GM12872 (cell line): ENCODE measurements around the gene ASTN1.

ENCODE experiments used
- TF ChIP-seq, protein P1 (sequence below): IDR thresholded peaks from 3 replicates; pipeline ENCODE4 v1.5.1; 2011; ENCODE audit warnings: low read depth, mild to moderate bottlenecking, low read length, moderate library complexity; ENCODE audit not compliant: insufficient read depth

Gene ASTN1

DNA sequence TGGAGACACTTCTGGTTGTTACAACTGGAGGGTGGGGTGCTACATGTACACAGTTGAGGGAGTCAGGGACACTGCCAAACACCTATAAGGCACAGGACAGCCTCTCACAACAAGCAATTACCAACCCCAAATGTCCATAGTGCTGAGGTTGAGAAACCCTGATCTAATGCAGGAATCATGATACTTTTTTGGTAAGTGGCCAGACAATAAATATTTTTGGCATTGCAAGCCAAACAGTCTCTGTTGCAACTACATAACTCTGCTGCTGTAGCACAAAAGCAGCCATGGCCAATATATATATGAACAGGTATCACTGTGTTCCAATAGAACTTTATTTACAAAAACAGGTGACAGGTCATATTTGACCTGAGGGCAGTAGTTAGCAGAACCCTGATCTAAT lies 177.5 kb downstream of the ASTN1 start:
- TF ChIP-seq, protein P1, sequence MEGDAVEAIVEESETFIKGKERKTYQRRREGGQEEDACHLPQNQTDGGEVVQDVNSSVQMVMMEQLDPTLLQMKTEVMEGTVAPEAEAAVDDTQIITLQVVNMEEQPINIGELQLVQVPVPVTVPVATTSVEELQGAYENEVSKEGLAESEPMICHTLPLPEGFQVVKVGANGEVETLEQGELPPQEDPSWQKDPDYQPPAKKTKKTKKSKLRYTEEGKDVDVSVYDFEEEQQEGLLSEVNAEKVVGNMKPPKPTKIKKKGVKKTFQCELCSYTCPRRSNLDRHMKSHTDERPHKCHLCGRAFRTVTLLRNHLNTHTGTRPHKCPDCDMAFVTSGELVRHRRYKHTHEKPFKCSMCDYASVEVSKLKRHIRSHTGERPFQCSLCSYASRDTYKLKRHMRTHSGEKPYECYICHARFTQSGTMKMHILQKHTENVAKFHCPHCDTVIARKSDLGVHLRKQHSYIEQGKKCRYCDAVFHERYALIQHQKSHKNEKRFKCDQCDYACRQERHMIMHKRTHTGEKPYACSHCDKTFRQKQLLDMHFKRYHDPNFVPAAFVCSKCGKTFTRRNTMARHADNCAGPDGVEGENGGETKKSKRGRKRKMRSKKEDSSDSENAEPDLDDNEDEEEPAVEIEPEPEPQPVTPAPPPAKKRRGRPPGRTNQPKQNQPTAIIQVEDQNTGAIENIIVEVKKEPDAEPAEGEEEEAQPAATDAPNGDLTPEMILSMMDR, result no peak

DNA sequence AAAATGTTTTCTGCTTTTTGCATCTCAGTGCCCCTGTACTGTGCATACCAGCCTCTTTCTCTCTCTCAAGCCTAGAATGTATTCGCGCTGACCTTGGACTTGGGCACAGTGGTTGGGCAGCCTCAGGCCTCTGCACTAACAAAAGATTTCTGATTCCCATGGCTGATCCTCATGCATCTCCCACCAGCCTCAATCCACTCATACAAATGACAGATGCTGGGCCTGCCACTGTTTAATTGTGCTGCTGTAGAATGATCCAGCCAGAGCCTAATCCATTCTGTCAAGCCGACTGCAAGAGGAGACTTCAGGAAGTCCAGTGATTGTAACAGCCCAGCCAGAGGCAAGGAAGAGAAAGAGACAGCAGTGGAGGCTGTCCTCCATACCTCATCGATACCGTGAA lies 180.8 kb downstream of the ASTN1 start:
- TF ChIP-seq, protein P1, result no peak

DNA sequence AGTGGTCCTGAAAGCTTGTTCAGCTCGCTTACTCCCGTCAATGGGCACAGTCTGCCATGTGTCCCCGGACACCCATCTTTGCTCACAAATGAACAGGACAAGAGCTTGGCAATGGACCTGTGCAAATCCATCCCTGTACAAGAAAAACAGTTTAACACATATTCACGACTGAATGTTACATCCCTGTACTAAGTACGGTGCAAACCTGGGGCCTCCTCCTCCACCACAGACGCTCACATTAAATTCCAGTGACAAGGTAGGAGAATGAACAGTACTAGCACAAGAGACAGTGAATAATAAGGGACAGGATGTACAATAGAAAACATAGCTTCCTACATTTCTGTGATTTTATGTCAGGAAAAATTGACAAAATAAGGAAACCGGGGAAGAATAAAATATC lies 187.7 kb downstream of the ASTN1 start:
- TF ChIP-seq, protein P1, result no peak

DNA sequence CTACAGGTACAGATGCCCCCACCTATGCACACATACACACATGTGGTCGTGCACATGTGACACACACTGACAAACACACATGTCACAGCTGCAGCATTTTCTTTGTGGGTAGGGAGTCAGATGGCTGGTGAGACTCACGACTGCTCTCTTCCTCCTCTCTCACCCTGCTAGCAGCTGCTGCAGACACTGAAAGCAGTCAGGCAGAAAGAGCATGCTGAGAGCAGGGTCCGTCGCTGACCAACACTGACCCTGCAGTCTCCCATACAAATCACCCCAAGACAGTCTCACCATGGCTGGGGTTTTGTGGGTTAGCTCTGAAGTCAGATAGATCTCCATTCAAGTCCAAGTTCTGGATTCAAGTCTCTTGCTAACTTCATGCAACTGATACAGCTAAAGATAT lies 188.3 kb downstream of the ASTN1 start:
- TF ChIP-seq, protein P1, result no peak

DNA sequence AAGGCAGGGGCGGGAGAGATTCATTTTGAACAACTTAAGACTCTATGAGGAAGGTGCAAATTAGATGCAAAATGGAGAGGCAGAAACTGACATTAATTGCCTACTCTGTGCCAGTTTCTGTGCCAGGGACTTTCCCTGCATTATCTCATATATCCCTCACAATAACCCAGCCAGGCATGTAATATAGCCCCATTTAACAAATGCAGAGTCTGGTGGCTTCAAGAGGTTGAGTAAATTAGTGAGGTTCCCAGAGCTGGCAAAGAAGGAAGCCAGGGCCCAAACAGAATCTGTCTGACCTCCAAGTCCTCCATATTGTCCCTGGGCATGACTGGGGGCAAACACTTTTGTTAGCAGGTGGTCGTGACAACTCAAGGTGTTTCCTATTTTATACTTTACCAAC lies 199.8 kb downstream of the ASTN1 start:
- TF ChIP-seq, protein P1, result no peak

DNA sequence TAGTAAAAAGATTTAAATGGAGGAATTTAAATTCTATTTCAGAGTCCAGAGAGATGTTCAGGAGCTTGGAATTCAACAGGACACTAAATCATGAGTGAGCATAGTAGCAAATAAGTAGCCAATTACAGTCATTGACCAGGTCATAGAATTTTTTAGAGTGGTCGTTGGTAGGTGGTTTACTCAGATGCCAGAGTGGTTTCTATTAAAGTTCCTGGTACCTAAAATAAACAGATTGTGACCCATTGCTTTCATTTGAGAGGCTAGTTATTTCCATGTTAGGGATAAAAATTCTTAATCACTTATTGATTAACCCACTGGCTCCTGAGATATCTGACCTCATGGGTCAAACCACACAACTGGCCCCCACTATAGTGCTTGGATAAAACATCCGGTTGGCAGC lies 201.3 kb downstream of the ASTN1 start:
- TF ChIP-seq, protein P1, result no peak

DNA sequence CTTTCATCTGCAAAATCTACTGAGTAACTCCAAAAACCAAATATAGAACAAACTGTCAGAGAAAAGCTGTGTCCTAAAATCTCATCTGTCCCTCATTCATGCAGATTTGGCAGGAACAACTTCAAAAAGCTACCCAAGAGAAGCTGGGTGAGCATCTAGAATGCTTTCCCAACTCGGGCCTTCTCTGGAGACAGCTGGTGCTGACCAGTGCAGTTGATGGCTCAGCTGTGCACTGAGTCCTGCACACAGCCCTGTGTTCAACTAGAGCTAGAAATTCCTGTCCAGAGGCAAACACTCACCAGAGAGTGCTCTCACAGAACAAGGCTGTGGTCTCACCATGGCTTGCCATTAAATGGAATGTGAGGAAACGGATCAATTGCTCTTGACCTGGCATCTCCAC lies 202.8 kb downstream of the ASTN1 start:
- TF ChIP-seq, protein P1, result no peak
